ENCODE measurements around the gene CUBN. TPM values are rescaled to one million over a fixed set of nuclear protein-coding genes. Genes with fewer than 3 reads are reported as not detected.

Gene CUBN
- total and polyA plus RNA-seq, 9 of the 15 experiments (the other 6 are each of a cell fraction or from before 2014, with no cell fraction given) = 0.04 to 0.33 (median 0.09) TPM

DNA sequence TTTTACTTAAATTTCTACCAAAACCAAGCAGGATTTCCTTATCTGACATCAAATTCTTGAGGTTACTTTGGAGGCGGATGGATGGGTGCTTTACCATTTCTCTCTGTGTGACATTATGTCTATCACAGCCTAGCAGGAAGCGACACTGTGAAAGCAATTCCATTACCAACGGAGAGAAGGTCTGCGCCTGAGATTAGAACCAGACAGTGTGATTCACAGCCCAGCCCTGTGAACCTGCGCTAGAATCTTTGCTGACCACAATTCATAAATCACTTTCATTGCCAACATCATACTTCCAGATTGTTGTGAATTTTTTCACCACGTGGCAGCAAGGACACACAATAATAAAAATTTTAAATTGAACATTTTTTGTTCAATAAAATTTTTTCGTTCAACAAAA is 126.5 kb downstream of the CUBN start (continued):
- TF ChIP-seq, protein P1, sequence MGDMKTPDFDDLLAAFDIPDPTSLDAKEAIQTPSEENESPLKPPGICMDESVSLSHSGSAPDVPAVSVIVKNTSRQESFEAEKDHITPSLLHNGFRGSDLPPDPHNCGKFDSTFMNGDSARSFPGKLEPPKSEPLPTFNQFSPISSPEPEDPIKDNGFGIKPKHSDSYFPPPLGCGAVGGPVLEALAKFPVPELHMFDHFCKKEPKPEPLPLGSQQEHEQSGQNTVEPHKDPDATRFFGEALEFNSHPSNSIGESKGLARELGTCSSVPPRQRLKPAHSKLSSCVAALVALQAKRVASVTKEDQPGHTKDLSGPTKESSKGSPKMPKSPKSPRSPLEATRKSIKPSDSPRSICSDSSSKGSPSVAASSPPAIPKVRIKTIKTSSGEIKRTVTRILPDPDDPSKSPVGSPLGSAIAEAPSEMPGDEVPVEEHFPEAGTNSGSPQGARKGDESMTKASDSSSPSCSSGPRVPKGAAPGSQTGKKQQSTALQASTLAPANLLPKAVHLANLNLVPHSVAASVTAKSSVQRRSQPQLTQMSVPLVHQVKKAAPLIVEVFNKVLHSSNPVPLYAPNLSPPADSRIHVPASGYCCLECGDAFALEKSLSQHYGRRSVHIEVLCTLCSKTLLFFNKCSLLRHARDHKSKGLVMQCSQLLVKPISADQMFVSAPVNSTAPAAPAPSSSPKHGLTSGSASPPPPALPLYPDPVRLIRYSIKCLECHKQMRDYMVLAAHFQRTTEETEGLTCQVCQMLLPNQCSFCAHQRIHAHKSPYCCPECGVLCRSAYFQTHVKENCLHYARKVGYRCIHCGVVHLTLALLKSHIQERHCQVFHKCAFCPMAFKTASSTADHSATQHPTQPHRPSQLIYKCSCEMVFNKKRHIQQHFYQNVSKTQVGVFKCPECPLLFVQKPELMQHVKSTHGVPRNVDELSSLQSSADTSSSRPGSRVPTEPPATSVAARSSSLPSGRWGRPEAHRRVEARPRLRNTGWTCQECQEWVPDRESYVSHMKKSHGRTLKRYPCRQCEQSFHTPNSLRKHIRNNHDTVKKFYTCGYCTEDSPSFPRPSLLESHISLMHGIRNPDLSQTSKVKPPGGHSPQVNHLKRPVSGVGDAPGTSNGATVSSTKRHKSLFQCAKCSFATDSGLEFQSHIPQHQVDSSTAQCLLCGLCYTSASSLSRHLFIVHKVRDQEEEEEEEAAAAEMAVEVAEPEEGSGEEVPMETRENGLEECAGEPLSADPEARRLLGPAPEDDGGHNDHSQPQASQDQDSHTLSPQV (IDR thresholded peaks at IDR 0.05) = no peak
- TF ChIP-seq ZBTB12 (CRISPR knock-in tag; IDR thresholded peaks at IDR 0.05) (no peak), PHB (CRISPR knock-in tag; IDR thresholded peaks at IDR 0.05) (no peak), MIER1 (IDR thresholded peaks at IDR 0.05; ENCODE audit: low read depth) (no peak), U2AF2 (optimal IDR thresholded peaks at IDR 0.05; ENCODE audit: low read depth, low read length) (no peak), ILK (tag; IDR thresholded peaks at IDR 0.05; ENCODE audit: borderline replicate concordance, low read depth) (no peak), CCAR2 (IDR thresholded peaks at IDR 0.05; ENCODE audit: low read depth, low read length) (no peak), KLF10 (CRISPR knock-in tag; IDR thresholded peaks at IDR 0.05) (no peak), MED1 (CRISPR knock-in tag; IDR thresholded peaks at IDR 0.05; ENCODE audit: borderline replicate concordance) (no peak), ZNF583 (CRISPR knock-in tag; IDR thresholded peaks at IDR 0.05) (no peak), TRIM24 (IDR thresholded peaks at IDR 0.05) (peak; percentile 88 to 89), NR4A1 (CRISPR knock-in tag; IDR thresholded peaks at IDR 0.05) (no peak), NR4A1 (tag; IDR thresholded peaks at IDR 0.05) (no peak), NFE2 (IDR thresholded peaks at IDR 0.05; ENCODE audit: low read depth) (peak; percentile 64), CEBPG (CRISPR knock-in tag; IDR thresholded peaks at IDR 0.05) (no peak), CEBPG (tag; conservative IDR thresholded peaks at IDR 0.05 in 1 of 2, IDR thresholded peaks at IDR 0.05 in 1 of 2) (no peak), SIRT6 (IDR thresholded peaks at IDR 0.05; ENCODE audit: low read depth, low read length) (no peak), ZC3H11A (IDR thresholded peaks at IDR 0.05; ENCODE audit: low read depth, low read length) (no peak), YBX1 (IDR thresholded peaks at IDR 0.05) (no peak), BCOR (IDR thresholded peaks at IDR 0.05) (peak; percentile 81; the same call in 1 of the 2 replicates)
- TF ChIP-seq, protein P2, sequence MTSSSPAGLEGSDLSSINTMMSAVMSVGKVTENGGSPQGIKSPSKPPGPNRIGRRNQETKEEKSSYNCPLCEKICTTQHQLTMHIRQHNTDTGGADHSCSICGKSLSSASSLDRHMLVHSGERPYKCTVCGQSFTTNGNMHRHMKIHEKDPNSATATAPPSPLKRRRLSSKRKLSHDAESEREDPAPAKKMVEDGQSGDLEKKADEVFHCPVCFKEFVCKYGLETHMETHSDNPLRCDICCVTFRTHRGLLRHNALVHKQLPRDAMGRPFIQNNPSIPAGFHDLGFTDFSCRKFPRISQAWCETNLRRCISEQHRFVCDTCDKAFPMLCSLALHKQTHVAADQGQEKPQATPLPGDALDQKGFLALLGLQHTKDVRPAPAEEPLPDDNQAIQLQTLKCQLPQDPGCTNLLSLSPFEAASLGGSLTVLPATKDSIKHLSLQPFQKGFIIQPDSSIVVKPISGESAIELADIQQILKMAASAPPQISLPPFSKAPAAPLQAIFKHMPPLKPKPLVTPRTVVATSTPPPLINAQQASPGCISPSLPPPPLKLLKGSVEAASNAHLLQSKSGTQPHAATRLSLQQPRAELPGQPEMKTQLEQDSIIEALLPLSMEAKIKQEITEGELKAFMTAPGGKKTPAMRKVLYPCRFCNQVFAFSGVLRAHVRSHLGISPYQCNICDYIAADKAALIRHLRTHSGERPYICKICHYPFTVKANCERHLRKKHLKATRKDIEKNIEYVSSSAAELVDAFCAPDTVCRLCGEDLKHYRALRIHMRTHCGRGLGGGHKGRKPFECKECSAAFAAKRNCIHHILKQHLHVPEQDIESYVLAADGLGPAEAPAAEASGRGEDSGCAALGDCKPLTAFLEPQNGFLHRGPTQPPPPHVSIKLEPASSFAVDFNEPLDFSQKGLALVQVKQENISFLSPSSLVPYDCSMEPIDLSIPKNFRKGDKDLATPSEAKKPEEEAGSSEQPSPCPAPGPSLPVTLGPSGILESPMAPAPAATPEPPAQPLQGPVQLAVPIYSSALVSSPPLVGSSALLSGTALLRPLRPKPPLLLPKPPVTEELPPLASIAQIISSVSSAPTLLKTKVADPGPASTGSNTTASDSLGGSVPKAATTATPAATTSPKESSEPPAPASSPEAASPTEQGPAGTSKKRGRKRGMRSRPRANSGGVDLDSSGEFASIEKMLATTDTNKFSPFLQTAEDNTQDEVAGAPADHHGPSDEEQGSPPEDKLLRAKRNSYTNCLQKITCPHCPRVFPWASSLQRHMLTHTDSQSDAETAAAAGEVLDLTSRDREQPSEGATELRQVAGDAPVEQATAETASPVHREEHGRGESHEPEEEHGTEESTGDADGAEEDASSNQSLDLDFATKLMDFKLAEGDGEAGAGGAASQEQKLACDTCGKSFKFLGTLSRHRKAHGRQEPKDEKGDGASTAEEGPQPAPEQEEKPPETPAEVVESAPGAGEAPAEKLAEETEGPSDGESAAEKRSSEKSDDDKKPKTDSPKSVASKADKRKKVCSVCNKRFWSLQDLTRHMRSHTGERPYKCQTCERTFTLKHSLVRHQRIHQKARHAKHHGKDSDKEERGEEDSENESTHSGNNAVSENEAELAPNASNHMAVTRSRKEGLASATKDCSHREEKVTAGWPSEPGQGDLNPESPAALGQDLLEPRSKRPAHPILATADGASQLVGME (CRISPR knock-in tag; IDR thresholded peaks at IDR 0.05) = no peak

Measured in K562 (cell line).